Kasumi-1 (cell line): ENCODE measurements around the gene GRM1.

Source experiments
- DNase-seq, 2 experiments: peaks; one replicate each; lab custom pipeline; 2025; lab: John Stamatoyannopoulos, UW

The GRM1 gene

GRCh38 chr6:146277142-146277541 is 248.3 kb downstream of the GRM1 start:
- no peak for DNase-seq

DNA sequence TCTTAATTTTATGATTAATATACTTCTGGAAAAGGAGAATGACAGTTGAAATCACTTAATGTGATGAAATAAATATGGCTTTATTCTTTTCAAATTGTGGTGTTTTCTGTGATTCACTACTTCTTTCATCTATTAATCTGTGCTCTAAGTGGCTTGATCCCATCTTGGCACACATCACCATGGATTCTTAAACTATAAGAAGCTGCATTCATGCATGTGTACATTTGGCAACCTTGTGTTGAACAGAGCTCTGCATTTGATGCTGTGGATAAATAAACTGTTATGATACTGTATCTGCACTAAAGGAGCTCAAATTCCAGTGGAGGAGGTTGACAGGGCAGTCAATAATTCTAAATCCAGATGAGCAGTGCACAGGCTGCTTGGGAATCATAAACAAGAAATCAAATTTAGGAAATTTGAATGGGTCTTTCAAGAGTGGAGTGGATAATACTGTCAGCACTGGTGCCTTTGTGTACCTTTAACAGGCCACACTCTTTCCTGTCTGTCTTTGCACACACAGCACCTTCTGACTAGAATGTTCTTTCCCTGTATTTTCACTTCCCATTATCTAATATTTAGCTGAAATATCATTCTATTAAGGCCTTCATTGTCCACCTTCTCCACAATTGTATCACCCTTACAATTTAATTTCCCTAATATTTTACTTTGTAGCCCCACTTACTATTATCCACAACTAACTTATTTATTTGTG is 252.9 kb downstream of the GRM1 start:
- DNase-seq: no peak

DNA sequence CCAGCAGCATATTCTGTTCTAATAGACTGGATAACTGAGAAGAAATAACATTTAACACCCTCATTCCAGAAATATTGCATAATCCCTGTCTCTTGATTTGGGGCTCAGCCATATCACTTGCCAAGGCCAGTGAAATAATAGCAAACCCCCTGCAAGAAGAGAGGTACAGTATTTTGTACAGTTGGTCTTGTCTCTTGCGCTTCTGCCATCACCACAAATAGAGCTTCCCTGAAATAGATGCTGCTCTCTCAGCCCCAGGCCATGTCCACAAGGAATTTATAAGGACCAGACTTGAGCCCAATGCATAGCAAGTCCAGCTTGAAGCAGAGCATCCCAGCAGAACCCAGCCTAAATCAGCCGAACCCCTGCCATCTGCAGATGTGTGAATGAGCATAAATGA is 254.0 kb downstream of the GRM1 start:
- no peak for DNase-seq

- no peak for DNase-seq
These were observed 255.4 kb downstream of the GRM1 start for GRCh38 chr6:146284311-146284710.

GRCh38 chr6:146286961-146287360 is 258.1 kb downstream of the GRM1 start:
- DNase-seq: no peak

- DNase-seq: no peak
These were observed 259.0 kb downstream of the GRM1 start for GRCh38 chr6:146287691-146288369.

DNA sequence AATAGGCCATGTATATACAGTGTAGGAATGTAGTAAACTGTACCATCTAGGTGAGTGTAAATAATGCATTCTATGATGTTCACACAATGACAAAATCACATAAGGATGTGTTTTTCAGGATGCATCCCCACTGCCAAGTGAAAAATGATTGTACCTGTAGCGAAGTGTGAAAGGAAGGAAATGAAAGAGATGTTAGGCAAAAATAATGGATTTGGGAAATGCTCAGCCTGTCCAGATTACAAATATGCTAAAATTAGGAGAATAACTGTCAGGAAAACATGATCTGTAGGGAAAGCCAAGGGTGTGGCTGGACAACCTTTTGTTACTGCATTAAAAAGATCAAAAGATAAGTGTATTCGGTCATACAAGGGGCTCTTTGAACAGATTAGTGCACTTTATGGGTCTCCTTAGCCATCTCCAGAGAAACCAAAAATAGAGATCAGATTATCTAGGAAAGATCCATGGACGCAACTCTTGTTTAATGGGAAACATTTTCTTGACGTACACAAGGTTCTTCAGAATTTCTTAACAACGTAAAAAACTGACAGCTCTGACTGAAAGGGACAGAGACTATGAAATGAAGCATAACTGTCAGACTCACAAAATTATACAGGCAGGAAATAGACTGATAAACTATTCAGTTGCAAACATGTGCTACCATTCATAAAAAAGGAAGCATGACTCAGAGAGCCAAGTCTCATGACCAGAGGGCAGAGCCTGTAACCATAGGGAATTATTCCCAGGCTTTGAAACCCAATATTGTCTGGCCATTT is 261.1 kb downstream of the GRM1 start:
- DNase-seq: peak; percentile 56 to 72

- DNase-seq: no peak
These were observed 261.7 kb downstream of the GRM1 start for GRCh38 chr6:146290589-146290901.

- DNase-seq: no peak
These were observed 263.6 kb downstream of the GRM1 start for GRCh38 chr6:146292506-146292905.

- DNase-seq: no peak
These were observed 266.8 kb downstream of the GRM1 start for GRCh38 chr6:146295695-146296094.

DNA sequence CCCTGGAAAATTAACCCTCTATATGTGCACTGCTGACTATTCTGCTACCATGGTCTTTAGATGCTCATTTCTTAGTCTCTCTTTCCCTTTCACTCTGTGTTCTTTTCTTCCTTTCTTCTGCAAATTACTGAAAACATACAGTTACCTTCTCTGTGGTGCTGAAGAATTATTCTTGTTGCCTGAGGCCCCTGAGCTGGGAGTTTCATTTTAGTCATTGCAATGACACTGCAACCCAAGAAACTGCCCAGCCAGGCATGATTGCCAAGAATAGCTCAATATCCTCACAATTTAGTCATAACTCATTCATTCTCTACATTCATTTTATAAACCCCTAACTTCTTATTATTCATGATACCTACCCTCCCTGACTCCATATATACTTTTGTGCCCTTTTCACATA is 269.0 kb downstream of the GRM1 start:
- DNase-seq: no peak

DNA sequence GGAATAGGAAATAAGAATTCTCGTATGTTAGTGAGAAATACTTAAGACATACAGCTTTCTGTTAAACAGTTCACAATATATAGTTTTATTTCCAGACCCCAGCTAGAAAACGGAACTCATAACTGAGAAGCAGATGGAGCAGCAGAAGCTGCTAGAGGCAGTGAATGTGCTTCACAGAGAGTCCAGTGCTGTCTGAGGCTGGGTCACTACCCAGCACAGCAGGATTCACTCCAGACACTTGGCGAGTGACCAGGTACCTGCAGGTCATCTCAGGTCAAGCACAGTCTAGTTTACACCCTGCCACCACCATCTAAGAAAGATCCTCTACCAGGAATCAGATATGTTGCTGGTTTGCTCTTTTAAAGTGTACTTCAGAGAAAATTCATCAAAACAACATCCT is 271.7 kb downstream of the GRM1 start:
- no peak for DNase-seq

DNA sequence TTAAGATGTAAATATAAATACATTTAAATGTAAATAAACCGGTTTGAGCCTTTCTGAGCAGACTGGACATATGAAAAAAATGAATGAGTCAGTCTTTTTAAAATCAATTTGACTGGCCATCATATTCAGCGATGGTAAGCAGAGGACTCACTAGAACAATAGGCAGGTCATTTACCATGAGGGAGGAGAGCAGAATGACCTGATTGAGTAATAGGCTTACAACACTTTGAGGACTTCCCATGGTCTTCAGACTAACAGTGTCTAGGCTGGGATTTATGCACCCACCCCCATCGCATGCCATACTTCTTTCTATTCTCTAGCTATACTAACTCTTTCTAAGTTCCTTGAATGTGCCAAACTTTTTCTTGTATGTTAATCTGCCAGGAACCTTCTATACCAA is 272.9 kb downstream of the GRM1 start:
- no peak for DNase-seq

DNA sequence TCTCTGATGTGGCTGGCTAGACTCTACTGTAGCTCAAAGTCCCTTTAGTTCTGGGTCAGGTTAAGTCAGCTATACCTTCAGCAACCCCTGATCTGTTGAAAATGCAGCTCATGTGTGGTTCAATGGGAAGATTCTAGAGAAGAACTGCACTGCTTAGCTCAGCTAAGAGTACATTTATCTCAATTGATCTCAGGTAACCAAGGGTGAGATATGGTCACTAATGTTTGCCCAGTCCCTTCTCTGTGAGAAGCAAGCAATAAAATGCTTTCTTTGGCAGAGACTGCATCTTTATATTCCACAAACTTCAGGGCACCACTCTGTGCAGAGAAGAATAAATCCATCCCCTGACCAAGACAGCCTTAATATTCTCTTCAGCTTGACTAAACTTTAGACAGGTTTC is 274.1 kb downstream of the GRM1 start:
- DNase-seq: no peak

DNA sequence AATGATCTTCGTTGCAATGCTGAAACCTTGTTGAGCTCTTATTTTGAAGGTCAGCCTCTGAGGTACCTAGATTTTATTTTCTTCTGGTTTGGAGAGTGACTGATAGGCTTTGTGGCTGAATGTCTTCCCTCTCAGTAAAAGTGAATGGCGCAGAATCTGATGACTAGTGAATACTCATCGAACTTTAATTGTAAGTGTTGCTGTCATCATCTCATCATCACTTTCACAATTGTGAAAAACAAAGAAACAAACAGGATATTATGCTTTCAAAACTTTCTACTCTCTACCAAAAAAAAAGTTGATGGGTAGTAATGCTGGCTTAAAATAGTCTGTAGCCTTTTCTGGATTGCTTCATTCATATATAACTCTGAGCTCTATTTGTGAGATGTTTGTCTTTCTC is 275.3 kb downstream of the GRM1 start:
- no peak for DNase-seq

DNA sequence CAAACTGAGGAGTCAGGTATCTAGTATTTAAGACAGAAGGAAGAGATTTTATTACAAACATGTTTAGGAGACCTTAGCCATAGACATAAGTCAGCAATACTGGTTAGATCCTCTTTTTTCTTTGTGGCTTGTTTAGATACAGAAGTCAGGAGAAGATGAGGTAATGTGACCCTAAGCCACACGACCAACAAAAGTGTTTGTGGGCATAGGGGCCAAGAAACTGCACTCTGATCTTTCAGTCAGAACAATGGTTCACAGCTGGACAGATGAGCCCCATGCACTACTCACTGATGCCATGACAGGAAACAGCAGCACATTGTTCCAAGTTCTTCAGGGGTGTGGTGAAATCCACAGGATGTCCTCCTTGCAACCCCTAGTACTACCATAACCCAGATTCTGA is 276.2 kb downstream of the GRM1 start:
- peak; percentile 73 to 75 for DNase-seq

GRCh38 chr6:146305951-146306350 is 277.1 kb downstream of the GRM1 start:
- DNase-seq: no peak

- DNase-seq: no peak
These were observed 281.8 kb downstream of the GRM1 start for GRCh38 chr6:146310628-146311027.

- no peak for DNase-seq
These were observed 282.2 kb downstream of the GRM1 start for GRCh38 chr6:146311079-146311478.

DNA sequence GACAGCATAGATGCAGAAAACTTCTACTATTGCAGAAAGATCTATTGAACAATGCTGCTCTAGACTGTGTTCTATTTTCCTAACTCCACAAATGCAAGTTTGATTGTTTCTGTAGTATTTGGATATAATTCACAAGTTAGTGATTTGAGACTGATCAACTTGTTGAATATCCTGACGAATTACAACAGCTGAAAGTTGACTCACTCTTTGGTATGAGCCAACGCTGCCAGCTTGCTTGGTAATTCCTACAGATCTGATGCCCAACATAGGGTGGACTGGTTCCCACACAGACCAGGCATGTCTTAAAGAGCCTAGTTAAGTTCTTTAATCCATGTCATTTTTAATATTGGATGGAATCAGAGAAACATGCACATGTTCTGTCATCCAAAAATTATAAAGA is 283.7 kb downstream of the GRM1 start:
- no peak for DNase-seq

- no peak for DNase-seq
These were observed 286.7 kb downstream of the GRM1 start for GRCh38 chr6:146315381-146316174.

DNA sequence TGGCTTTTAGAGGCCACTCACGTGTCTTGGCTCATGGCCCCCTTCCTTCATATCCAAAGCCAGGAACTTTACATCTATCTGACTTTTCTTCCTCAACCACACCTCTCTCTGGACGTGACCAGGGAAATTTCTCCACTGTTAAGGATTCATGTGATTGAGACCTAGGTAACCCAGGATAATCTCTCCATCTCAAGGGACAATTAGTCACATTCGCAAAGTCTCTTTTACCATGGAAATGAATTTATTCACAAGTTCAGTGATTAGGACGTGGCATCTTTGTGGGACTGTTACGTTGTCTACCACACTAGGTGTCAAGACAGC is 287.3 kb downstream of the GRM1 start:
- no peak for DNase-seq

- no peak for DNase-seq
These were observed 302.2 kb downstream of the GRM1 start for GRCh38 chr6:146331013-146331412.
